ENCODE data around the gene BFSP2. TPM values are rescaled to one million over a fixed set of nuclear protein-coding genes. Genes with fewer than 3 reads are reported as not detected.
"Not testable (repeated sequence)": the region's sequence is repeated elsewhere in the genome, so short reads cannot be mapped to it uniquely, and the experiment has no call there.

Gene BFSP2
- total RNA-seq, 1 donor from 2014 or later: 1.3 TPM

DNA sequence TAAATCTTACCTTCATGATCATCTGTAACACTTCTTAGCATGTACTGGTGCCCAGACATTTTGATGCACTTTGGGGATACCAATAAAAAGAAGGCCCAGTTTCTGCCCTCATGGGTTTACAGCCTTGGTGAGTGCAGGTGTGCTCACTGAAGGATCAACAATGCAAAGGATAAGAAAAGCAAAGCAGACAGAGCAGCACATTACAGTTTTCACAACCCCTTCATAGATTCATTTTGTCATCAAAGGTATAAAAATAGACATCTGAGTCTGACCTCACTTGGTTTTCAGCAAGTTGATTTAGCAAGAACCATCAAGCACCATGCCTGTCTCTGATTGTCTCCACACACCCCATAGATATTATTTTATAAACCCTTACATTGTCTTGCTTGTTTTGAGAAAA is 77.6 kb downstream of the BFSP2 start:
- ATAC-seq (ENCODE audit: low read depth): peak; percentile 12
- intact Hi-C loops (cut with micrococcal nuclease): loop anchor here (1.0 to 5.0 kb wide), 2 partner anchors 14 to 45 kb away; no protein-coding TSS in a partner anchor

DNA sequence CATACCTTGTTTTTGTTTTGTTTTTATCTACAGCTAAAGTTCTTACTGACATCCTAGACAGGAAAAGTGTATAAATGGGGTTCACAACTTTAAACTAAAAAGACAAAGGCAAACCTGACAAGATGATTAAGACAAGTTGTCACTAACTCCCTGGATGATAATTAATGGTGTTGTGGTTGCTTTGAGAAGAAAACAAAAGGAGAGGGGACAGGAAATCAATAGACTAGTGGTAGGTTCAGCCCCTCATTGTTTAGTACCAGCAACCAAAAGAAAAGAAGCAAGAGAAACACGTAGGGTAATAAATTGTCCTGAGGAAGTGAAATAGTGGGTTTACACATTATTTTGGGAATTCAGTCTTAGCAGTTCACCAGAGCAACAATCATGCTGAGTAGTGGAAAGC is 78.8 kb downstream of the BFSP2 start:
- Mint-ChIP-seq H3K27me3 (no peaks in the 10 kb centered on the region), H3K4me1 (peaks cover 78% of the 10 kb centered on the region), H3K4me3 (no peak overlapping the region), H3K9me3 (no peaks in the 10 kb centered on the region), H3K27ac (peak overlapping the region; percentile 80), H3K36me3 (ENCODE audit: low read depth) (no peaks in the 10 kb centered on the region)
- DNase-seq (no peak), ATAC-seq (ENCODE audit: low read depth) (no peak)
- POLR2A ChIA-PET: interaction anchor here (1.0 to 1.3 kb wide), 2 partner anchors 95 to 96 kb away, joined by 3 to 4 read pairs; partner anchors contain the start of gene CDV3
- CTCF ChIA-PET: interaction anchor here (3.2 kb wide), 1 partner anchor 10 kb away, joined by 11 read pairs; no protein-coding TSS in a partner anchor
- intact Hi-C loops (cut with micrococcal nuclease): loop anchor here (5.0 kb wide), 1 partner anchor 44 kb away; no protein-coding TSS in a partner anchor
- TF ChIP-seq, protein P1, sequence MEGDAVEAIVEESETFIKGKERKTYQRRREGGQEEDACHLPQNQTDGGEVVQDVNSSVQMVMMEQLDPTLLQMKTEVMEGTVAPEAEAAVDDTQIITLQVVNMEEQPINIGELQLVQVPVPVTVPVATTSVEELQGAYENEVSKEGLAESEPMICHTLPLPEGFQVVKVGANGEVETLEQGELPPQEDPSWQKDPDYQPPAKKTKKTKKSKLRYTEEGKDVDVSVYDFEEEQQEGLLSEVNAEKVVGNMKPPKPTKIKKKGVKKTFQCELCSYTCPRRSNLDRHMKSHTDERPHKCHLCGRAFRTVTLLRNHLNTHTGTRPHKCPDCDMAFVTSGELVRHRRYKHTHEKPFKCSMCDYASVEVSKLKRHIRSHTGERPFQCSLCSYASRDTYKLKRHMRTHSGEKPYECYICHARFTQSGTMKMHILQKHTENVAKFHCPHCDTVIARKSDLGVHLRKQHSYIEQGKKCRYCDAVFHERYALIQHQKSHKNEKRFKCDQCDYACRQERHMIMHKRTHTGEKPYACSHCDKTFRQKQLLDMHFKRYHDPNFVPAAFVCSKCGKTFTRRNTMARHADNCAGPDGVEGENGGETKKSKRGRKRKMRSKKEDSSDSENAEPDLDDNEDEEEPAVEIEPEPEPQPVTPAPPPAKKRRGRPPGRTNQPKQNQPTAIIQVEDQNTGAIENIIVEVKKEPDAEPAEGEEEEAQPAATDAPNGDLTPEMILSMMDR (IDR thresholded peaks at IDR 0.05): no peak

More for the DNA sequence above, 77.6 kb downstream of the BFSP2 start:
- H3K4me3 Mint-ChIP-seq: peak overlapping the region; percentile 38
- TF ChIP-seq, protein P1 (IDR thresholded peaks at IDR 0.05): no peak
- H3K27ac Mint-ChIP-seq: peak overlapping the region; percentile 80
- H3K36me3 Mint-ChIP-seq (ENCODE audit: low read depth): no peaks in the 10 kb centered on the region
- no peak for DNase-seq
- H3K9me3 Mint-ChIP-seq: no peaks in the 10 kb centered on the region
- no peaks in the 10 kb centered on the region for H3K27me3 Mint-ChIP-seq
- POLR2A ChIA-PET: interaction anchor here (0.5 to 4.0 kb wide), 6 partner anchors 10 to 98 kb away, joined by 3 to 37 read pairs (median 4); partner anchors contain the start of gene CDV3
- CTCF ChIA-PET: interaction anchor here (1.9 to 3.2 kb wide), 2 partner anchors 9 to 11 kb away, joined by 6 to 11 read pairs; no protein-coding TSS in a partner anchor
- peaks cover 82% of the 10 kb centered on the region for H3K4me1 Mint-ChIP-seq

DNA sequence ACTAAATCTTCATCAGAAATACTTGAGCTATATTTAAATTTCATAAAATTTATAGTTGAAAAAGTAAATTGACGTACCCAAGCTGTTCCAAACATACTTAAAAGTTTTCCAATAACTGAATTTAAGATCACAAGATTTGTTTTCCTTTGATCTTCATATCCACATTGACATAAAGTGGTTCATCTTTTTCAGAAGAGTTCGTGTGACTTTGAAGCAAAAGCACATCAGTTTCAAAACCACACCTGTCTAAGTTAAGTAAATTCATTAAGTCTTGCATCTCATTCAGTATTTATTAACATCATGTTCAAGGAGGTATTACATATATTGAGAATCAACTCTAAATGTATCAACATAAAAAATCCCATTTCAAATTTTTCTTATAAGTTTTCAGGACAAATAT is 79.5 kb downstream of the BFSP2 start:
- Mint-ChIP-seq H3K4me3 (no peak overlapping the region), H3K36me3 (ENCODE audit: low read depth) (no peaks in the 10 kb centered on the region), H3K27me3 (no peaks in the 10 kb centered on the region), H3K27ac (no peak overlapping the region), H3K9me3 (no peaks in the 10 kb centered on the region), H3K4me1 (peaks cover 77% of the 10 kb centered on the region)
- ATAC-seq (ENCODE audit: low read depth): no peak
- DNase-seq: no peak
- ChIA-PET POLR2A (interaction anchor here (1.0 to 1.6 kb wide), 4 partner anchors 12 to 94 kb away, joined by 4 to 12 read pairs (median 6); partner anchors contain the start of gene CDV3), CTCF (interaction anchor here (0.6 to 1.5 kb wide), 5 partner anchors 9 to 753 kb away, joined by 3 to 6 read pairs (median 3); no protein-coding TSS in a partner anchor)
- intact Hi-C loops (cut with micrococcal nuclease): loop anchor here (5.0 kb wide), 1 partner anchor 43 kb away; no protein-coding TSS in a partner anchor
- TF ChIP-seq, protein P1 (IDR thresholded peaks at IDR 0.05): no peak

DNA sequence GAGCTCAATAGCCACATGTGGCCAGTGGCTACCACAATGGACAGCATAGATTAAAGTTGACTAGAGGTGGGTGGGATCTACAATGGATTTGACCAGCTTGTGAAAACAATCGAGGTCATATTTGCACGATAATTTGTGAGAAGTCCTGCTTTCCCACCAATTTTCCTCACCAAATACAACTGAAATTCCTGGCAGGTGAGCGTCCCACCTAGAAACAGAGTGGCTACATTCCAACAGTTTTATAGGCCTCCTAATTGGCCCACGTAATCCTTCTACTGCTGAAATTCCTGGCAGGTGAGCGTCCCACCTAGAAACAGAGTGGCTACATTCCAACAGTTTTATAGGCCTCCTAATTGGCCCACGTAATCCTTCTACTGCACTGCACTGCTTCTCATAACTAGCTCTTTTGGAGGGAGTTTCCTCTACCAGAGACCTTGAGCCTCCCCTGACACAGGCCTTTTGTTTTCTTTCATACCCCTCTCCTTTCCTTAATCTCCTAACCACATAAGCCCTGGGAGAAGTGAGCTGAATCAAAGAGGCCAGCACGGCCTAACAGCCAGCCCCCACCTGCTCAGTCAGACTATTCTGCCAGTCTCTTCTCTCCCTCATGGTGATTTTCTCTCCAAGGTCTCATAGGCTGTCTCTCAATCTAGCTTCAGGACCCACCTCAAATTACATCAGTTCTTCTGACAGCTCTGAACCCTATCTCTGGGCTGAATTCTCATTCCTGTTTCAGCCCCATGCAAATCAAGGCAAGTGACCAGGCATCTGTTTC is 80.2 kb downstream of the BFSP2 start:
- intact Hi-C loops (cut with micrococcal nuclease): loop anchor here (5.0 kb wide), 1 partner anchor 42 kb away; no protein-coding TSS in a partner anchor
- DNase-seq (no peak), ATAC-seq (ENCODE audit: low read depth) (no peak)
- Mint-ChIP-seq H3K27me3 (no peaks in the 10 kb centered on the region), H3K9me3 (no peaks in the 10 kb centered on the region), H3K36me3 (ENCODE audit: low read depth) (no peaks in the 10 kb centered on the region), H3K4me3 (no peak overlapping the region), H3K27ac (peak overlapping the region; percentile 8), H3K4me1 (peaks cover 74% of the 10 kb centered on the region)
- POLR2A ChIA-PET: interaction anchor here (0.6 to 1.6 kb wide), 4 partner anchors 11 to 93 kb away, joined by 3 to 12 read pairs (median 6); partner anchors contain the start of gene CDV3
- TF ChIP-seq, protein P1 (IDR thresholded peaks at IDR 0.05): no peak
- CTCF ChIA-PET: interaction anchor here (0.6 to 1.5 kb wide), 6 partner anchors 9 to 753 kb away, joined by 3 to 6 read pairs (median 4); no protein-coding TSS in a partner anchor

DNA sequence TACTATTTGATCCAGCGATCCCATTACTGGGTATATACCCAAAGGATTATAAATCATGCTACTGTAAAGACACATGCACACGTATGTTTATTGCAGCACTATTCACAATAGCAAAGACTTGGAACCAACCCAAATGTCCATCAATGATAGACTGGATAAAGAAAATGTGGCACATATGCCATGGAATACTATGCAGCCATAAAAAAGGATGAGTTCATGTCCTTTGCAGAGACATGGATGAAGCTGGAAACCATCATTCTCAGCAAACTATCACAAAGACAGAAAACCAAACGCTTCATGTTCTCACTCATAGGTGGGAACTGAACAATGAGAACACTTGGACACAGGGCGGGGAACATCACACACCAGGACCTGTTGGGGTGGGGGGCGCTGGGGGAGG is 82.6 kb downstream of the BFSP2 start:
- H3K36me3 Mint-ChIP-seq (ENCODE audit: low read depth); POLR2A ChIA-PET; intact Hi-C loops (cut with micrococcal nuclease): not testable (repeated sequence)

More for the DNA sequence above, 82.6 kb downstream of the BFSP2 start:
- H3K4me3 Mint-ChIP-seq; DNase-seq; ATAC-seq (ENCODE audit: low read depth); H3K27ac Mint-ChIP-seq; CTCF ChIA-PET; H3K9me3 Mint-ChIP-seq; H3K27me3 Mint-ChIP-seq: not testable (repeated sequence)
- peaks cover 50% of the 10 kb centered on the region for H3K4me1 Mint-ChIP-seq
